Measurements from ENCODE around the gene C14orf39.

DNA sequence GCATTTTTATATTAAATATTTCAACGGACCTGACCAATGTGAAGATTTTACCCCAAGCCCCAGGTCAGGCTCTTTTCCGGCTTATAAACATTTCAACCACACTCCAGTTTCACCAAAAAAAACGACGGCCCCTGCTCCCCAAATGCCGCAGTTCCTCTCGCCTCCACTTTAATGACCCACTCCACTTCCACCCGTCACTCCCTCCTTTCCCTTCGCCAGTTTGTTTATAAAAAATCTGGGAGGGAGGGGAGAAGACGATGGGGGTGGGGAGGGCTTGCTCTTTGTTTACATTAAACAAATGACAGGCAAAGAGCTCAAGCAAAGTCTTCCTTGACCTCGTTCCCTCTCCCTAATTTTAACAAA, 28.5 kb upstream of the C14orf39 start:
- TF ChIP-seq, protein P1, sequence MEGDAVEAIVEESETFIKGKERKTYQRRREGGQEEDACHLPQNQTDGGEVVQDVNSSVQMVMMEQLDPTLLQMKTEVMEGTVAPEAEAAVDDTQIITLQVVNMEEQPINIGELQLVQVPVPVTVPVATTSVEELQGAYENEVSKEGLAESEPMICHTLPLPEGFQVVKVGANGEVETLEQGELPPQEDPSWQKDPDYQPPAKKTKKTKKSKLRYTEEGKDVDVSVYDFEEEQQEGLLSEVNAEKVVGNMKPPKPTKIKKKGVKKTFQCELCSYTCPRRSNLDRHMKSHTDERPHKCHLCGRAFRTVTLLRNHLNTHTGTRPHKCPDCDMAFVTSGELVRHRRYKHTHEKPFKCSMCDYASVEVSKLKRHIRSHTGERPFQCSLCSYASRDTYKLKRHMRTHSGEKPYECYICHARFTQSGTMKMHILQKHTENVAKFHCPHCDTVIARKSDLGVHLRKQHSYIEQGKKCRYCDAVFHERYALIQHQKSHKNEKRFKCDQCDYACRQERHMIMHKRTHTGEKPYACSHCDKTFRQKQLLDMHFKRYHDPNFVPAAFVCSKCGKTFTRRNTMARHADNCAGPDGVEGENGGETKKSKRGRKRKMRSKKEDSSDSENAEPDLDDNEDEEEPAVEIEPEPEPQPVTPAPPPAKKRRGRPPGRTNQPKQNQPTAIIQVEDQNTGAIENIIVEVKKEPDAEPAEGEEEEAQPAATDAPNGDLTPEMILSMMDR (IDR thresholded peaks at IDR 0.05), result no peak
- TF ChIP-seq POLR2A (IDR thresholded peaks at IDR 0.05), result no peak

Data from uterus (tissue), 2 donors.